GM12874 (cell line): ENCODE measurements around the gene CDK13.

Source experiments
- TF ChIP-seq, protein P1 (sequence below): IDR thresholded peaks from 2 replicates; pipeline ENCODE4 v1.5.1; 2011; ENCODE audit warnings: low read depth, mild to moderate bottlenecking, control low read depth, low read length, moderate library complexity; ENCODE audit not compliant: insufficient read depth

The CDK13 gene

DNA sequence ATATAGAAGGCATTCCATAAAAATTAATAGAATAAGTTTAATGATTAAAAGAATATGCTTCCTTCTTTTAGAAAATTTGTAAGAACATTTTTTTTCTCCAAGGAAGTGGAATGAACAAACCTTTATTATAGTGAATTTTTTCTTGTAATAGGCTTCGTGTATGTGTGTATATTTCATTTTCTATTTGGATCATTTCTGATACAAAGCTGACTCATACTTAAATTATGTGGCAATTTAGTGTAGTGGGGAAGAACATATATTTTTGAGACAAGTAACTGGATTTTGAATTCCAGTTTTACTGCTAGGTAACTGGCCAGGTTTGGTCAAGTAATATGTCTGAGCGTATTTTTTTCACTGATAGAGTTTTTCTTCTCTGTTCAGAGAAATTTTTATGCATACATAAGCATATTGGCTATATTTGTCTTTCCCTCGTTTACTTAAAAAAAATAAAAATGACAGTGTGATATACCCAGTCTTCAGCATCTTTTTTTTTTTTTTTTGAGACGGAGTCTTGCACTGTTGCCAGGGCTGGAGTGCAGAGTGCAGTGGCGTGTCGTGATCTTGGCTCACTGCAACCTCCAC lies 50.8 kb downstream of the CDK13 start:
- TF ChIP-seq, protein P1, sequence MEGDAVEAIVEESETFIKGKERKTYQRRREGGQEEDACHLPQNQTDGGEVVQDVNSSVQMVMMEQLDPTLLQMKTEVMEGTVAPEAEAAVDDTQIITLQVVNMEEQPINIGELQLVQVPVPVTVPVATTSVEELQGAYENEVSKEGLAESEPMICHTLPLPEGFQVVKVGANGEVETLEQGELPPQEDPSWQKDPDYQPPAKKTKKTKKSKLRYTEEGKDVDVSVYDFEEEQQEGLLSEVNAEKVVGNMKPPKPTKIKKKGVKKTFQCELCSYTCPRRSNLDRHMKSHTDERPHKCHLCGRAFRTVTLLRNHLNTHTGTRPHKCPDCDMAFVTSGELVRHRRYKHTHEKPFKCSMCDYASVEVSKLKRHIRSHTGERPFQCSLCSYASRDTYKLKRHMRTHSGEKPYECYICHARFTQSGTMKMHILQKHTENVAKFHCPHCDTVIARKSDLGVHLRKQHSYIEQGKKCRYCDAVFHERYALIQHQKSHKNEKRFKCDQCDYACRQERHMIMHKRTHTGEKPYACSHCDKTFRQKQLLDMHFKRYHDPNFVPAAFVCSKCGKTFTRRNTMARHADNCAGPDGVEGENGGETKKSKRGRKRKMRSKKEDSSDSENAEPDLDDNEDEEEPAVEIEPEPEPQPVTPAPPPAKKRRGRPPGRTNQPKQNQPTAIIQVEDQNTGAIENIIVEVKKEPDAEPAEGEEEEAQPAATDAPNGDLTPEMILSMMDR = no peak

DNA sequence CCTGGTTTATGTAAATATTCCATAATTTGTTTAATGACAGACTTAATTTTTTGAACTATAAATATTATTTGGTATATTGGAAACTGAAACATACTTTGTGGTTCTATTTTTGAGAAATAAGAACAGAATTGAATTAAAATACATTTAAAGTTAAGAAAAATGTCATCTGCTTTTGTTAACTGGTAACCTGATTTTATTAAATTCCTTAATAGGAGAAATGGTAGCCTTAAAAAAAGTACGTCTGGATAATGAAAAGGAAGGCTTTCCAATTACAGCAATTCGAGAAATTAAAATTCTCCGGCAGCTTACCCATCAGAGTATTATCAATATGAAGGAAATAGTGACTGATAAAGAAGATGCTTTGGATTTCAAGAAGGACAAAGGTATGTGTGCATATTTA lies 51.6 kb downstream of the CDK13 start:
- TF ChIP-seq, protein P1 = no peak

DNA sequence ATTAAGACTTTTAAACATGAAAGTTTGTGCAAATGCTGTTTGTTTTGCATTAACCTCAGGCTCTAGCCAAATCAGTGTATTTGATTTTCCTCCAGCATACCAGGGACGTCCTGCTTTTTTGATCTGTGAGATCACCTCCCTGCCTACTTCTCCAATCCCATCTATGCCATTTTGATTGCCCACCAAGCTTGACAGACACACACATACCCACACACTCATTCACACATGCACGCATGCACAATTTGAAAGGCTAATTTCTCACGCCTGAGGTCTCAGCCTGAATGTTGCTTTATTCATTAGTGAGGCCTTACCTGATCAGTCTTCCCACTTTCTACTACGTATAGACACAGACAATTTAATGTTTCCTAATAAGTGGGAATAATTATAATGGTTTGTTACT lies 53.5 kb downstream of the CDK13 start:
- TF ChIP-seq, protein P1 = no peak

- TF ChIP-seq, protein P1 = no peak
These were observed 58.3 kb downstream of the CDK13 start for GRCh38 chr7:40008223-40008815.

DNA sequence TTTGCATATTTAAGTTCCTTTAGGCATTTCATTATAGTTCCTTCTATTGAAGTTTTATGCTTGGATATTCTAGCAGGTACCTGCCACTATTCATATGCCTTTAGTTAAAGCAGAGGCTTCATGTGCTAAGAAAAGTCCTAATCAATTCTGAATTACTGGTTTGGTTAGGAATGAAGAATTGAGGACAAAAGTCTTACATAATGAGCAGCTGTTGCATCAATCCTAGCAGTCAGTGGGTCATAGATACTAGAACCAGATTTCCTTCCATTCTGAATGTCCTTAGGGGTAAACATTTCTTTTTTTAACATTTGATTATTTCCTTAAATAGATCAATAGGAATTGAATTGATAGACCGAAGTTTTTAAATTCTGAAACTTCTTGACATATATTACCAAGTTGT lies 59.2 kb downstream of the CDK13 start:
- TF ChIP-seq, protein P1 = no peak

- TF ChIP-seq, protein P1 = no peak
These were observed 64.3 kb downstream of the CDK13 start for GRCh38 chr7:40014376-40014775.

- TF ChIP-seq, protein P1 = no peak
These were observed 65.8 kb downstream of the CDK13 start for GRCh38 chr7:40015790-40016296.
